Measurements from ENCODE around the gene ARHGAP9.

DNA sequence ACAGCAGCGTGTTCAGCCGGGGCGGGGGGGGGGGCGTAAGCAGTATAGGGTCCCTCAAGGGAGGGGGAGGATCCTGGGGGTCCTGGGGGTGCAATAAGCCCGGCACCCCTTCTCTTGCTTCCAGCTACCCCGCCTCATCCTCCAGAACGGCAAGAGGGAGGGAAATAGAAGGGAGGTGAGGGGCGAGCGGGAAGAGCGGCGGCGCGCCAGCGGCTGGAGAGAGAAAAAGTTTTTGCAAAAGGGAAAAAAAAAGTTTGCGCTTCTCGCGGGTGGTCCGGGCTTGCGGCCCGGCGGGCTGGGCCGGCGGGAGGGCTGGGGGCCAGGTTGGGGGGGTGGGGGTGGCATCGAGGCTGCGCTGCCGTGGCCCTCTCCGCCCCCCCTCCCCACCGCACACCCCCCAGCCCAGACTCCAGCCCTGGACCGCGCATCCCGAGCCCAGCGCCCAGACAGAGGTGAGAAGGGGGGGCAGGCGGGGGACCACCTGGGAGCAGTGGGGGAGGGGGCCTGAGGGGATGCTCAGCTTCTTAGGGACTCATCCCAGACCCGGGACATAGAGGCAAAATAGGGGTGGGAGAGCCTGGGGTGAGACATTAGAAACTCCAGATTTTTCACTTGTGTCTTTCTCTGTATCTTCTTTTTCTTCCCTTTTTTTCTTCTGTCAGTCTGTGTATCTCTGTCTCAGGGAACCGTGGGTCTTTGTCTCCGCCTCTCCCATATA, 19.8 kb downstream of the ARHGAP9 start, which contains the start of gene GLI1:
- TF ChIP-seq, protein P1, sequence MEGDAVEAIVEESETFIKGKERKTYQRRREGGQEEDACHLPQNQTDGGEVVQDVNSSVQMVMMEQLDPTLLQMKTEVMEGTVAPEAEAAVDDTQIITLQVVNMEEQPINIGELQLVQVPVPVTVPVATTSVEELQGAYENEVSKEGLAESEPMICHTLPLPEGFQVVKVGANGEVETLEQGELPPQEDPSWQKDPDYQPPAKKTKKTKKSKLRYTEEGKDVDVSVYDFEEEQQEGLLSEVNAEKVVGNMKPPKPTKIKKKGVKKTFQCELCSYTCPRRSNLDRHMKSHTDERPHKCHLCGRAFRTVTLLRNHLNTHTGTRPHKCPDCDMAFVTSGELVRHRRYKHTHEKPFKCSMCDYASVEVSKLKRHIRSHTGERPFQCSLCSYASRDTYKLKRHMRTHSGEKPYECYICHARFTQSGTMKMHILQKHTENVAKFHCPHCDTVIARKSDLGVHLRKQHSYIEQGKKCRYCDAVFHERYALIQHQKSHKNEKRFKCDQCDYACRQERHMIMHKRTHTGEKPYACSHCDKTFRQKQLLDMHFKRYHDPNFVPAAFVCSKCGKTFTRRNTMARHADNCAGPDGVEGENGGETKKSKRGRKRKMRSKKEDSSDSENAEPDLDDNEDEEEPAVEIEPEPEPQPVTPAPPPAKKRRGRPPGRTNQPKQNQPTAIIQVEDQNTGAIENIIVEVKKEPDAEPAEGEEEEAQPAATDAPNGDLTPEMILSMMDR (conservative IDR thresholded peaks at IDR 0.05; ENCODE audit: low read length): no peak
- TF ChIP-seq EZH2phosphoT487 (IDR thresholded peaks at IDR 0.05; ENCODE audit: borderline replicate concordance): no peak

Measured in Loucy (cell line).